ENCODE data around the gene PLXNB3. TPM values are rescaled to one million over a fixed set of nuclear protein-coding genes. Genes with fewer than 3 reads are reported as not detected.

PLXNB3 gene
- total RNA-seq, 1 donor from 2014 or later, result 4.5 TPM

- Histone ChIP-seq H3K4me3 (ENCODE audit: low read depth, low read length) (no peak overlapping the region), H3K36me3 (ENCODE audit: control insufficient read depth, insufficient read depth, low read length) (peaks cover 5% of the 10 kb centered on the region), H3K27me3 (ENCODE audit: control insufficient read depth, insufficient read depth, low read length) (peaks cover 1% of the 10 kb centered on the region)
- FAIRE-seq (no peak), DNase-seq (ENCODE audit: low read depth) (no peak)
- no peak for TF ChIP-seq CTCF (IDR thresholded peaks at IDR 0.05; ENCODE audit: insufficient read depth, low read length, severe bottlenecking)
Observed at GRCh38 chrX:153797415-153798015, 33.5 kb downstream of the PLXNB3 start.

- no peak for FAIRE-seq
- Histone ChIP-seq H3K4me3 (ENCODE audit: low read depth, low read length) (no peak overlapping the region), H3K36me3 (ENCODE audit: control insufficient read depth, insufficient read depth, low read length) (peaks cover 5% of the 10 kb centered on the region), H3K27me3 (ENCODE audit: control insufficient read depth, insufficient read depth, low read length) (peaks cover 1% of the 10 kb centered on the region)
- no peak for DNase-seq (ENCODE audit: low read depth)
- no peak for TF ChIP-seq CTCF (IDR thresholded peaks at IDR 0.05; ENCODE audit: insufficient read depth, low read length, severe bottlenecking)
Observed at GRCh38 chrX:153799326-153799725, 35.3 kb downstream of the PLXNB3 start.

- peaks cover 5% of the 10 kb centered on the region for H3K36me3 ChIP-seq (ENCODE audit: control insufficient read depth, insufficient read depth, low read length)
- no peak for FAIRE-seq
- H3K4me3 ChIP-seq (ENCODE audit: low read depth, low read length), result no peak overlapping the region
- no peak for TF ChIP-seq CTCF (IDR thresholded peaks at IDR 0.05; ENCODE audit: insufficient read depth, low read length, severe bottlenecking)
- no peak for DNase-seq (ENCODE audit: low read depth)
- peaks cover 1% of the 10 kb centered on the region for H3K27me3 ChIP-seq (ENCODE audit: control insufficient read depth, insufficient read depth, low read length)
Observed at GRCh38 chrX:153800177-153800722, 36.2 kb downstream of the PLXNB3 start.

- DNase-seq (ENCODE audit: low read depth) (no peak), FAIRE-seq (peak; percentile 7)
- Histone ChIP-seq H3K4me3 (ENCODE audit: low read depth, low read length) (no peak overlapping the region), H3K27me3 (ENCODE audit: control insufficient read depth, insufficient read depth, low read length) (peaks cover 1% of the 10 kb centered on the region), H3K36me3 (ENCODE audit: control insufficient read depth, insufficient read depth, low read length) (peaks cover 5% of the 10 kb centered on the region)
- no peak for TF ChIP-seq CTCF (IDR thresholded peaks at IDR 0.05; ENCODE audit: insufficient read depth, low read length, severe bottlenecking)
Observed at GRCh38 chrX:153800746-153801145, 36.7 kb downstream of the PLXNB3 start.

GRCh38 chrX:153801669-153802068, 37.6 kb downstream of the PLXNB3 start:
- no peak for FAIRE-seq
- Histone ChIP-seq H3K36me3 (ENCODE audit: control insufficient read depth, insufficient read depth, low read length) (peaks cover 3% of the 10 kb centered on the region), H3K27me3 (ENCODE audit: control insufficient read depth, insufficient read depth, low read length) (peaks cover 1% of the 10 kb centered on the region), H3K4me3 (ENCODE audit: low read depth, low read length) (no peak overlapping the region)
- no peak for DNase-seq (ENCODE audit: low read depth)
- TF ChIP-seq CTCF (IDR thresholded peaks at IDR 0.05; ENCODE audit: insufficient read depth, low read length, severe bottlenecking), result no peak
